RWPE2 (cell line): ENCODE measurements around the gene MAP4K4.
"Not testable (repeated sequence)": the region's sequence is repeated elsewhere in the genome, so short reads cannot be mapped to it uniquely, and the experiment has no call there.

Experiments
- ATAC-seq: fragments of 200-7000 bp; cut with Tn5 transposase; 3 replicates; pipeline ENCODE4 v1.9.1; 2021; ENCODE audit warnings: low read depth
- DNase-seq: peaks from one replicate; pipeline ENCODE4 v3.0.0-alpha.2; 2020; ENCODE audit warnings: low spot score
- H3K27ac ChIP-seq: fragments of 450-650 bp; 2 replicates; pipeline ENCODE4 v1.5.1; 2017; ENCODE audit warnings: mild to moderate bottlenecking; ENCODE audit not compliant: poor library complexity, severe bottlenecking
- H3K27me3 ChIP-seq: fragments of 250-450 bp; sonication (Bioruptor Pico); 2 replicates; pipeline ENCODE4 v1.5.1; 2021; ENCODE audit warnings: mild to moderate bottlenecking, moderate library complexity; ENCODE audit not compliant: insufficient read depth, poor library complexity, severe bottlenecking
- H3K36me3 ChIP-seq: fragments of 250-450 bp; sonication (Bioruptor Pico); 2 replicates; pipeline ENCODE4 v1.5.1; 2020; ENCODE audit warnings: low read depth, mild to moderate bottlenecking, moderate library complexity
- H3K4me1 ChIP-seq: fragments of 250-450 bp; sonication (Bioruptor Pico); 2 replicates; pipeline ENCODE4 v1.5.1; 2021; ENCODE audit warnings: mild to moderate bottlenecking, moderate library complexity; ENCODE audit not compliant: insufficient read depth, poor library complexity, severe bottlenecking
- H3K4me3 ChIP-seq: fragments of 250-450 bp; sonication (Bioruptor Pico); 2 replicates; pipeline ENCODE4 v1.5.1; 2021; ENCODE audit warnings: mild to moderate bottlenecking, moderate library complexity; ENCODE audit not compliant: severe bottlenecking
- H3K9me3 ChIP-seq: fragments of 250-450 bp; sonication (Bioruptor Pico); 2 replicates; pipeline ENCODE4 v1.5.1; 2021; ENCODE audit warnings: mild to moderate bottlenecking, moderate library complexity; ENCODE audit not compliant: severe bottlenecking
- TF ChIP-seq, protein P1 (sequence below): fragments of 450-650 bp; IDR thresholded peaks from one replicate; pipeline ENCODE4 v1.5.1; 2017; ENCODE audit warnings: mild to moderate bottlenecking, moderate library complexity; ENCODE audit not compliant: poor library complexity, severe bottlenecking

Gene MAP4K4

DNA sequence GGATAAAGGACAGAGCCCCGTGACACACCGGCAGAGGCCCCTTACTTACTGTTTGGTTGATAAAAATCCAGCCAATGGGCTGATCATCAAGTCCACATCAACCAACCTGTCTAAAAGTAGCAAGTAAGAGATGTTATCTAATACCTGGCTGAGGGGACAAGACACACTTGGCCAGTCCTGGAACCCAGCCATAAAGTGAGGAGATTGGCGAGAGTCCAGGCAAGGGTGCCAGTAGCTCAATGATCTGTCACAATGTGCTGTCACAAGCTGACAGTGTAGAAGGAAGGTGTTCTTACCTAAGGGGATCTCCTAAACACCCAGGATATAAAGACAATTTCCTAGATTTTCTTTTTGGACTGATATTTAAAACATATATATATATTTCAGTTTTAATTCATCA lies 232.5 kb downstream of the MAP4K4 start:
- no peak overlapping the region for H3K27ac ChIP-seq
- ATAC-seq, result no peak
- no peak overlapping the region for H3K4me3 ChIP-seq
- DNase-seq, result no peak
- H3K36me3 ChIP-seq, result no peaks in the 10 kb centered on the region
- no peaks in the 10 kb centered on the region for H3K4me1 ChIP-seq
- H3K27me3 ChIP-seq, result no peaks in the 10 kb centered on the region
- peaks cover 5% of the 10 kb centered on the region for H3K9me3 ChIP-seq
- TF ChIP-seq, protein P1, sequence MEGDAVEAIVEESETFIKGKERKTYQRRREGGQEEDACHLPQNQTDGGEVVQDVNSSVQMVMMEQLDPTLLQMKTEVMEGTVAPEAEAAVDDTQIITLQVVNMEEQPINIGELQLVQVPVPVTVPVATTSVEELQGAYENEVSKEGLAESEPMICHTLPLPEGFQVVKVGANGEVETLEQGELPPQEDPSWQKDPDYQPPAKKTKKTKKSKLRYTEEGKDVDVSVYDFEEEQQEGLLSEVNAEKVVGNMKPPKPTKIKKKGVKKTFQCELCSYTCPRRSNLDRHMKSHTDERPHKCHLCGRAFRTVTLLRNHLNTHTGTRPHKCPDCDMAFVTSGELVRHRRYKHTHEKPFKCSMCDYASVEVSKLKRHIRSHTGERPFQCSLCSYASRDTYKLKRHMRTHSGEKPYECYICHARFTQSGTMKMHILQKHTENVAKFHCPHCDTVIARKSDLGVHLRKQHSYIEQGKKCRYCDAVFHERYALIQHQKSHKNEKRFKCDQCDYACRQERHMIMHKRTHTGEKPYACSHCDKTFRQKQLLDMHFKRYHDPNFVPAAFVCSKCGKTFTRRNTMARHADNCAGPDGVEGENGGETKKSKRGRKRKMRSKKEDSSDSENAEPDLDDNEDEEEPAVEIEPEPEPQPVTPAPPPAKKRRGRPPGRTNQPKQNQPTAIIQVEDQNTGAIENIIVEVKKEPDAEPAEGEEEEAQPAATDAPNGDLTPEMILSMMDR, result no peak

DNA sequence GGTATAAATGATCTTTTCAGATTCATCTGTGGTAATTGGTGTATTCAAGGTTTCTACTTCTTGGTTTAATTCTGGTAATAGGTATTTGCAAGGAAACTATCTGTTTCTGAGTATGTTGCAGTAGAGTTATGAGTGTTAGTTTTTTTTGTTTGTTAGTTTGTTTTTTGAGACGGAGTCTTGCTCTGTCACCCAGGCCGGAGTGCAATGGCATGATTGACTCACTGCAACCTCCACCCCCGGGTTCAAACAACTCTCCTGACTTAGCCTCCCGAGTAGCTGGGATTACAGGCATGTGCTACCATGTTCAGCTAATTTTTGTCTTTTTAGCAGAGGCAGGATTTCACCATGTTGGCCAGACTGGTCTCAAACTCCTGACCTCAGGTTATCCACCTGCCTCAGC lies 233.3 kb downstream of the MAP4K4 start:
- DNase-seq (no peak), ATAC-seq (no peak)
- H3K4me1 ChIP-seq, result no peaks in the 10 kb centered on the region
- H3K4me3 ChIP-seq, result no peak overlapping the region
- no peaks in the 10 kb centered on the region for H3K27me3 ChIP-seq
- peaks cover 5% of the 10 kb centered on the region for H3K9me3 ChIP-seq
- H3K27ac ChIP-seq, result no peak overlapping the region
- TF ChIP-seq, protein P1, result no peak
- H3K36me3 ChIP-seq, result no peaks in the 10 kb centered on the region

DNA sequence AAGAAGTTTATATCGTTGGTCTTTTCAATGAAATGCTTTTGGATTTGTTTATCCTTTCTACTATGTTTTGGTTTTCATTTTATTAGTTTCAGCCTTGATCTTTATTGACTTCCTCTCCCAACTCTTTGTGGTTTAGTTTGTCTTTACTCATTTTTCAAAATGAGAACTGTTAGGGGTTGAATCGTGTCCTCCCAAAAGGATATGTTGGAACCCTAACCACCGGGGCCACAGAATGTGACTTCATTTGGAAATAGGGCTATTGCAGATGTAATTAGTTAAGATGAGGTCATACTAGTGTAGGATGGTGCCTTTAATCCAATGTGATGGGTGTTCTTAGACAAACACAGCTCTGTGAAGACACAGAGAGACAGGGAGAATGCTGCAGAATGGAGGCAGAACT lies 233.9 kb downstream of the MAP4K4 start:
- no peaks in the 10 kb centered on the region for H3K36me3 ChIP-seq
- DNase-seq, result no peak
- no peak for ATAC-seq
- no peaks in the 10 kb centered on the region for H3K4me1 ChIP-seq
- TF ChIP-seq, protein P1, result no peak
- H3K9me3 ChIP-seq, result peaks cover 5% of the 10 kb centered on the region
- no peaks in the 10 kb centered on the region for H3K27me3 ChIP-seq
- no peak overlapping the region for H3K27ac ChIP-seq
- no peak overlapping the region for H3K4me3 ChIP-seq

DNA sequence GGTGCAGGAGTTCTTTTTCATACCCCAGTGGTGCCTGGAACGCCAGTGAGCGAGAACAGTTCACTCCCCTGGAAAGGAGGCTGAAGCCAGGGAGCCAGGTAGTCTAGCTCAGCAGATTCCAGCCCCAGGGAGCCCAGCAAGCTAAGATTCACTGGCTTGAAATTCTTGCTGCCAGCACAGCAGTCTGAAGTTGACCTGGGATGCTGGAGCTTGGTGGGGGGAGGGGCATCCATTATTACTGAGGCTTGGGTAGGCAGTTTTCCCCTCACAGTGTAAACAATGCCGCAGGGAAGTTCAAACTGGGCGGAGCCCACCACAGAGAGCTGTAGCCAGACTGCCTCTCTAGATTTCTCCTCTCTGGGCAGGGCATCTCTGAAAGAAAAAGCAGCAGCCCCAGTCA lies 238.3 kb downstream of the MAP4K4 start:
- H3K9me3 ChIP-seq, H3K27ac ChIP-seq, H3K4me3 ChIP-seq, H3K4me1 ChIP-seq, H3K27me3 ChIP-seq, H3K36me3 ChIP-seq, DNase-seq, ATAC-seq: not testable (repeated sequence)

DNA sequence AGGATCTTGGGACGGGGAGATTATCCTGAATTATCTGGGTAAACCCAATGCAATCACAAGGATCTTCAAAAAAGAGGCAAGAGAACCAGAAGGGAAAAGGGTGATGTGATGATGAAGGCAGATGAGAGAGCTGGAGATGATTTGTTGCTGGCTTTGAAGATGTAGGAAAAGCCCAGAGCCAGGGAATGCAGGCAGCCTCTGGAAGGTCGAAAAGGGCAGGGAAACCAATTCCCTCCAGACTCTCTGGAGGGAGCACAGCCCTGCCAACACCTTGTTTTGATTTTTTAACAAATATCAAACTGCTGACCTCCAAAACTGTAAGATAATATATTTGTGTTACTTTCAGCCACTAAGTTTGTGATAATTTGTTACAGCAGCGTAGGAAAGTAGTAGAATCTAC lies 245.3 kb downstream of the MAP4K4 start:
- H3K27me3 ChIP-seq, result no peaks in the 10 kb centered on the region
- DNase-seq (no peak), ATAC-seq (no peak)
- TF ChIP-seq, protein P1, result no peak
- H3K9me3 ChIP-seq, result peaks cover 3% of the 10 kb centered on the region
- no peaks in the 10 kb centered on the region for H3K4me1 ChIP-seq
- H3K27ac ChIP-seq, result no peak overlapping the region
- no peaks in the 10 kb centered on the region for H3K36me3 ChIP-seq
- no peak overlapping the region for H3K4me3 ChIP-seq
